ENCODE measurements around the gene GRIK1.

The GRIK1 gene

GRCh38 chr21:29718081-29718815, 221.5 kb downstream of the GRIK1 start:
- DNase-seq (ENCODE audit: low spot score) = no peak

- no peak for DNase-seq (ENCODE audit: low spot score)
Observed at GRCh38 chr21:29717659-29718058, 222.1 kb downstream of the GRIK1 start.

GRCh38 chr21:29716753-29717152, 223.0 kb downstream of the GRIK1 start:
- DNase-seq (ENCODE audit: low spot score) = no peak

GRCh38 chr21:29715089-29715488, 224.7 kb downstream of the GRIK1 start:
- no peak for DNase-seq (ENCODE audit: low spot score)

- no peak for DNase-seq (ENCODE audit: low spot score)
Observed at GRCh38 chr21:29712818-29713217, 227.0 kb downstream of the GRIK1 start.

GRCh38 chr21:29711236-29711635, 228.6 kb downstream of the GRIK1 start:
- no peak for DNase-seq (ENCODE audit: low spot score)

- no peak for DNase-seq (ENCODE audit: low spot score)
Observed at GRCh38 chr21:29710498-29710897, 229.3 kb downstream of the GRIK1 start.

- no peak for DNase-seq (ENCODE audit: low spot score)
Observed at GRCh38 chr21:29708401-29708800, 231.4 kb downstream of the GRIK1 start.

GRCh38 chr21:29704719-29705118, 235.1 kb downstream of the GRIK1 start:
- no peak for DNase-seq (ENCODE audit: low spot score)

GRCh38 chr21:29701676-29702075, 238.1 kb downstream of the GRIK1 start:
- no peak for DNase-seq (ENCODE audit: low spot score)

GRCh38 chr21:29697555-29698193, 242.1 kb downstream of the GRIK1 start:
- DNase-seq (ENCODE audit: low spot score) = no peak

GRCh38 chr21:29696937-29697336, 242.9 kb downstream of the GRIK1 start:
- DNase-seq (ENCODE audit: low spot score) = no peak

GRCh38 chr21:29691616-29692491, 247.9 kb downstream of the GRIK1 start:
- DNase-seq (ENCODE audit: low spot score) = no peak

- no peak for DNase-seq (ENCODE audit: low spot score)
Observed at GRCh38 chr21:29689753-29690152, 250.0 kb downstream of the GRIK1 start.

- no peak for DNase-seq (ENCODE audit: low spot score)
Observed at GRCh38 chr21:29684106-29684505, 255.7 kb downstream of the GRIK1 start.

GRCh38 chr21:29682800-29683199, 257.0 kb downstream of the GRIK1 start:
- DNase-seq (ENCODE audit: low spot score) = no peak

GRCh38 chr21:29680273-29680672, 259.5 kb downstream of the GRIK1 start:
- DNase-seq (ENCODE audit: low spot score) = no peak

GRCh38 chr21:29678626-29679025, 261.2 kb downstream of the GRIK1 start:
- no peak for DNase-seq (ENCODE audit: low spot score)

GRCh38 chr21:29677326-29677725, 262.5 kb downstream of the GRIK1 start:
- DNase-seq (ENCODE audit: low spot score) = no peak

GRCh38 chr21:29676395-29676794, 263.4 kb downstream of the GRIK1 start:
- no peak for DNase-seq (ENCODE audit: low spot score)

GRCh38 chr21:29675451-29675850, 264.3 kb downstream of the GRIK1 start:
- no peak for DNase-seq (ENCODE audit: low spot score)

GRCh38 chr21:29674343-29674742, 265.5 kb downstream of the GRIK1 start:
- DNase-seq (ENCODE audit: low spot score) = no peak

GRCh38 chr21:29673096-29673610, 266.6 kb downstream of the GRIK1 start:
- no peak for DNase-seq (ENCODE audit: low spot score)

All from Ammon's horn (tissue), 1 donor.